AG04450 (cell line): Measurements from ENCODE around the gene KIF5A. TPM values are rescaled to one million over a fixed set of nuclear protein-coding genes. Genes with fewer than 3 reads are reported as not detected.

Source experiments
- CTCF ChIA-PET: fragments of 300-600, 350-600 bp; formaldehyde crosslinking; extraction: SDS; loops from one replicate; lab custom pipeline; 2022; ENCODE audit warnings: antibody characterized with exemption, inconsistent platforms; lab: Charles Lee
- POLR2A ChIA-PET: fragments of 350-600 bp; formaldehyde crosslinking; extraction: SDS; loops from one replicate; lab custom pipeline; 2021; ENCODE audit warnings: antibody characterized with exemption, inconsistent platforms; lab: Yijun Ruan, JAX
- DNase-seq: peaks from one replicate; pipeline ENCODE4 v3.0.0-alpha.2; 2011; ENCODE audit warnings: low read depth, low spot score
- H3K27ac ChIP-seq: one replicate; pipeline ENCODE4 v1.5.1; 2012; ENCODE audit warnings: low read depth, low read length, control low read depth
- H3K27me3 ChIP-seq: one replicate; pipeline ENCODE4 v1.6.0; 2012; ENCODE audit warnings: low read length; ENCODE audit not compliant: control insufficient read depth, insufficient read depth
- H3K4me3 ChIP-seq: 2 replicates; pipeline ENCODE4 v1.5.1; 2011; ENCODE audit warnings: mild to moderate bottlenecking, low read depth, low read length, control low read depth
- H3K9me3 ChIP-seq: 2 replicates; pipeline ENCODE4 v1.5.1; 2012; ENCODE audit warnings: low read length; ENCODE audit not compliant: control insufficient read depth, insufficient read depth
- CTCF ChIP-seq: IDR thresholded peaks from 2 replicates; pipeline ENCODE4 v1.5.1; 2011; ENCODE audit warnings: low read depth, low read length, control low read depth, inconsistent platforms
- polyA plus RNA-seq: library from polyadenylated mRNA; depleted of rRNA; stranded (reverse); fragments of >200 nt; gene quantifications from 2 replicates; pipeline ENCODE4 v1.2.3, GENCODE V29; 2011

KIF5A gene
- polyA plus RNA-seq, 1 experiment: 0.45 TPM

- DNase-seq: no peak
- no peak for TF ChIP-seq CTCF
- H3K9me3 ChIP-seq: no peaks in the 10 kb centered on the region
- H3K4me3 ChIP-seq: no peak overlapping the region
- H3K27me3 ChIP-seq: no peaks in the 10 kb centered on the region
- ChIA-PET CTCF (no interaction called here), POLR2A (interaction anchor here (0.7 kb wide), 1 partner anchor 338 kb away, joined by 14 read pairs; no protein-coding TSS in a partner anchor)
- H3K27ac ChIP-seq: no peak overlapping the region
Observed at GRCh38 chr12:57536597-57536942, 13.3 kb upstream of the KIF5A start.

GRCh38 chr12:57539134-57539768 is 10.6 kb upstream of the KIF5A start:
- H3K27ac ChIP-seq: no peak overlapping the region
- no peak overlapping the region for H3K4me3 ChIP-seq
- H3K9me3 ChIP-seq: no peaks in the 10 kb centered on the region
- ChIA-PET POLR2A (interaction anchor here (1.2 kb wide), 1 partner anchor 19 kb away, joined by 3 read pairs; the partner anchor contains the start of gene DDIT3), CTCF (no interaction called here)
- no peak for DNase-seq
- H3K27me3 ChIP-seq: no peaks in the 10 kb centered on the region
- TF ChIP-seq CTCF: no peak

- Histone ChIP-seq H3K9me3 (no peaks in the 10 kb centered on the region), H3K27me3 (no peaks in the 10 kb centered on the region), H3K4me3 (no peak overlapping the region), H3K27ac (no peak overlapping the region)
- ChIA-PET POLR2A (no interaction called here), CTCF (no interaction called here)
- no peak for DNase-seq
- no peak for TF ChIP-seq CTCF
Observed at GRCh38 chr12:57541001-57541400, 8.8 kb upstream of the KIF5A start.

- no peak overlapping the region for H3K4me3 ChIP-seq
- H3K9me3 ChIP-seq: peaks cover 2% of the 10 kb centered on the region; the same call in 1 of the 2 replicates
- ChIA-PET POLR2A (no interaction called here), CTCF (no interaction called here)
- DNase-seq: no peak
- H3K27me3 ChIP-seq: no peaks in the 10 kb centered on the region
- H3K27ac ChIP-seq: no peak overlapping the region
- no peak for TF ChIP-seq CTCF
Observed at GRCh38 chr12:57541717-57542116, 8.1 kb upstream of the KIF5A start.

- CTCF ChIA-PET: no interaction called here
- no peak for DNase-seq
- H3K4me3 ChIP-seq: no peak overlapping the region
- peaks cover 4% of the 10 kb centered on the region; the same call in 1 of the 2 replicates for H3K9me3 ChIP-seq
- TF ChIP-seq CTCF: no peak
- H3K27ac ChIP-seq: no peak overlapping the region
- peaks cover 5% of the 10 kb centered on the region for H3K27me3 ChIP-seq
- POLR2A ChIA-PET: no interaction called here
Observed at GRCh38 chr12:57543581-57543980, 6.3 kb upstream of the KIF5A start.
